NCI-H2171 treated with DMSO at 0.1 percent for 48 hours (cell line): ENCODE measurements around the gene YIF1A.
"Not testable (repeated sequence)": the region's sequence is repeated elsewhere in the genome, so short reads cannot be mapped to it uniquely, and the experiment has no call there.

Experiments
- DNase-seq: peaks from one replicate; lab custom pipeline; 2025; lab: John Stamatoyannopoulos, UW

YIF1A gene

GRCh38 chr11:66326261-66327111 lies 37.5 kb upstream of the YIF1A start:
- no peak for DNase-seq

DNA sequence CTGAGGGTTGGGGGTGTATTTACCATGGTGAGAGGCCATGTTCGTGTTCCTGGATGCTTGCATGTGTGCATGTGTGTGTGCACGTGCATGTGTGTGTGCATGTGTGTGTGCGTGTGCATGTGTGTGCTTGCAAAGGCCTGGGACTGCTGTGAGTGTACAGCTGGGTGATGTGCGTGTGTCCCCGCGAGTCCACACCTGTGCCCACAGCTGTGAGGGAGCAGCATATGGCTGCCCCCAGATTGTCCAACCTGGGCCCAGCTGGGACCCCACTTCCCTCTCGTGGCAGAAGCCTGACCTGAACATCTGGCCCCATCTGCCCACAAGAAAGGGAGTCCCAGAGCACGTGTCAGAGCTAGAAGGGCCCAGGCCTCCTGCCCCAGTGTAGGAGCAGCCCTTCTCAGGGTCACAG lies 36.3 kb upstream of the YIF1A start:
- DNase-seq, result peak; percentile 85

DNA sequence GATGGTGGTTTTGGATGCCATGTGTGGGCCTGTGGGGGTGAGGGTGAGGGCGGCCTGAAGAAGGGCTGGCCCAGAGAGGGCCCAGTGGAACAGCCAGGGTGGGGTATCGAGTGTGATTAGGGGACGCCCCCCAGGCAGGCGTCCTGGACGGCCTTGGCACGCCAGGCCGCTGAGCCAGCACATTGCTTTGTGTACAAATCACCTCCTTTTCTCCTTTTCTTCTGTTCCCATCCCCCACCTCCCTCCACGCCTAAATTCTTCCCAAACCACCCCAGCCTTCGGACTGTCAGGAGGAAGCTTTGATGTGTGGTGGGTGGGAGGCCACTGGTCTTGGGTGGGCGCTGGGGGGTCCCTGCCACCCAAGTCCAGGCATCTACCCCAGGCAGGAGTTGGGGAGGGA lies 35.7 kb upstream of the YIF1A start:
- no peak for DNase-seq

- DNase-seq, result no peak
Measured at GRCh38 chr11:66323684-66324083, 34.7 kb upstream of the YIF1A start.

- DNase-seq, result no peak
Measured at GRCh38 chr11:66322732-66323427, 33.9 kb upstream of the YIF1A start.

DNA sequence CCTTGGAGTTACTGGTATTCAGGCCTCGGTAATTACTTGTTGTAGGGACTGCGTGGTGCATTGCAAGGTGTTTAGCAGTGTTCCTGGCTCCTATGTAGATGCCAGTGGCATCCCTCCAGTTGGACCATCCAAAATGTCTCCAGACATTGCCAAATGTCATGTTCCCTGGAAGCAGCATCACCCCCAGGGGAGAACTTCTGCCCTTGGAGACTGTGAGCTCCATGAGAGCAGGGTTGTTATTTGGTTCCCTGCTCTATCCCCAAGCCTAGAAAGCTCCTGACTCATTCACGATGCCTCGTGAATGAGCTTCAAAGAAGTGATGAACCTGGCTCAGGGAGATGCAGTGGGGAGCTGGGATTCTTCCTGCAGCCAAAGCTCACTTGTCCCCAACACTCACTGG lies 32.7 kb upstream of the YIF1A start:
- no peak for DNase-seq

- DNase-seq, result not testable (repeated sequence)
Measured at GRCh38 chr11:66320748-66321147, 31.8 kb upstream of the YIF1A start.

DNA sequence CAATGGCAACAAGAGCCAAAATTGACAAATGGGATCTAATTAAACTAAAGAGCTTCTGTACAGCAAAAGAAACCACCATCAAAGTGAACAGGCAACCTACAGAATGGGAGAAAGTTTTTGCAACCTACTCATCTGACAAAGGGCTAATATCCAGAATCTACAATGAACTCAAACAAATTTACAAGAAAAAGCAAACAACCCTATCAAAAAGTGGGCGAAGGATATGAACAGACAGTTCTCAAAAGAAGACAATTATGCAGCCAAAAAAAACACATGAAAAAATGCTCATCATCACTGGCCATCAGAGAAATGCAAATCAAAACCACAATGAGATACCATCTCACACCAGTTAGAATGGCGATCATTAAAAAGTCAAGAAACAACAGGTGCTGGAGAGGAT lies 31.3 kb upstream of the YIF1A start:
- not testable (repeated sequence) for DNase-seq

DNA sequence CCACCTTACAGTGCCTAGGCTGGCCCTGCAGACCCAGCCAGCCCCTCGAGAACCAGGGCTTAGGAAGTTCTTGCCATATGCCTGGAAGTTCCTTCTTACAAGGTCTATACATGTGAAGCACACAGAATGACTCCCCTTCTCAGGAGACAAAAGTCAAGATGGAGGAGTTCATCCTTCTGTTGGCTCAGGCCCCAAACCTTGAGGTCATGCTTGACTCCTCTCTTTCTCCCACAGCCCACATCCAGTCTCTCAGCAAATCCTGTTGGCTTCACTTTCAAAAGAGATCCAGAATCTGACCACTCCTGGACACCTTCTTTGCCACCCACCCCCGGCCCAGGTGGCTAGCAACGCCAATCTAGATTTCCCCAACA lies 29.6 kb upstream of the YIF1A start:
- DNase-seq, result no peak

- DNase-seq, result peak; percentile 76
Measured at GRCh38 chr11:66317723-66318599, 29.0 kb upstream of the YIF1A start.

GRCh38 chr11:66317322-66317722 lies 28.4 kb upstream of the YIF1A start:
- no peak for DNase-seq

DNA sequence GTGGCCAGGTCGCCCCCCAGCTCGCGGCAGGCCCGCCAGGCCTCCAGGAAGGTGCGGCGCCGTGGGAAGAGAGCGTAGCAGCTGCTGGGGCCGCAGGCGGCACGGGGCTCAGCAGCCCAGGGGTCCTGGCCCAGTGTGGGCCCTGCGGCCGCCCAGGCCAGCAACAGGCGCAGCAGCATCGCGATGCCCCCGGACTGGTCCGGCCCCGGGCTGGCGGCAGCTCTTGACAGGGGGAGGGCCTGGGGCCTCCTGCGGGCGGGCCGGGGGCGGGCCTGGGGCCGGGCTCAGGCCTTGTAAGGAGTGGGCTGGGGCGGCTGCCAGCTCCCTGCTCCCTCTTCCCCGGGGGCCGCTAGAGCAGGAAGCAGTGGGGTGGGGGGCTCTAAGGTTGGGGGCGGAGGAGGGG lies 27.9 kb upstream of the YIF1A start, which contains the start of gene CD248:
Gene CD248 (minus strand): TSS at position 196 of the 403 bp plus-strand sequence. CDS start 17 bp downstream, at position 179.
- DNase-seq, result no peak

- DNase-seq, result no peak
Measured at GRCh38 chr11:66315921-66316811, 27.2 kb upstream of the YIF1A start.

GRCh38 chr11:66315498-66315885 lies 26.5 kb upstream of the YIF1A start:
- DNase-seq, result no peak

DNA sequence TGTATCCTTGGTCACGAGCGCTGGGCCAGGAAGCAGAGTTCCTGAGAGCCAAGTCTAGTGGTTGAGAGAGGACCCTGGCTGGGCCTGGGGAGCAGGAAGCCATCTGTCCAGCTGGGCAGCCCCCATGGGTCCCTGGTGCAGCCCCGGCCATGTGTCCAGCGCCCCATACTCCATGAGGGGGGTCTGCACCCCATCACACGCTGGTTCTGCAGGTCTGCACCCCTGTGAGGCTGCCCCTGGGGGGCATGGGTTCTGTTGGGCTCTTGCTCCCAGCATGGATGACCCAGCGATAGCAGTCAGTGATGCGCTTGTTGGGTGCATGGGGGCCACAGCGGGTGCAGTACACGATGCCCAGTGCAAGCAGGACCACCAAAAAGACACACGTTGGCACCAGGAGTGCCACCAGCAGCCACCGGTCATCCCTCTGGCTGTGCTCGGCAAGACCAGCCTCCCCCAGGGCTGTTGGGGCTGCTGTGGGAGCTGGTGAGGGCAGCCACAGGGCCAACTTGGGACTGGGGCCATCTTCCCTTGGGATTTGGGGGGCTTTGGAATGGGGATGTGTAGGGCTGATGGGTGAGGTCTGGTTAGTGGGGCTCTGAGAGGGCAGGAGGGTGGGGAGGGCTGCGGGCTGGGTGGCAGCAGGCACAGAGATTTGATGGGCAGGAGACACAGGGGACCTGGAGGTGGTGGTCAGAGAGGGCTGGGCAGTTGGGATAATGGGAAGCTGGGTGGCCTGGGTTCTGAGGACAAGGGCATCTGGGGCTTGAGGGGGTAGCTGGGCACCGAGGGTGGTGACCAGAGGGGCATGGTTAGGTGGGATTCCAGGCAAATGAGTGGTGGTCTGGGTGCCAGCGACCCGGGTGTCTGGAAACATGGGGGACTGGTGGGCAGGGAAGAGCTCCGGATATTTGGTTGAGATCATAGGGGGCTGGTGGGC lies 25.9 kb upstream of the YIF1A start:
- DNase-seq, result no peak

- DNase-seq, result no peak
Measured at GRCh38 chr11:66314186-66314501, 25.2 kb upstream of the YIF1A start.

- DNase-seq, result no peak
Measured at GRCh38 chr11:66313321-66314185, 24.6 kb upstream of the YIF1A start.

GRCh38 chr11:66312549-66313320 lies 23.8 kb upstream of the YIF1A start:
- peak; percentile 98 for DNase-seq
